B cell (primary cell): ENCODE data around the gene MEIS3. TPM values are rescaled to one million over a fixed set of nuclear protein-coding genes. Genes with fewer than 3 reads are reported as not detected.

ENCODE experiments used
- ATAC-seq: fragments of 200-7000 bp; cut with Tn5 transposase; one replicate; pipeline ENCODE4 v1.10.0; 2021; ENCODE audit warnings: low read depth, mild to moderate bottlenecking, moderate number of reproducible peaks, moderate library complexity
- CTCF ChIA-PET: fragments of 350-600 bp; sonication (Branson Sonifier 250); formaldehyde crosslinking; loops from one replicate; lab custom pipeline; 2021; ENCODE audit warnings: antibody characterized with exemption, inconsistent platforms; lab: Charles Lee
- POLR2A ChIA-PET: fragments of 350-600 bp; sonication (Branson Sonifier 250); formaldehyde crosslinking; loops from one replicate; lab custom pipeline; 2021; ENCODE audit warnings: antibody characterized with exemption; lab: Charles Lee
- DNase-seq: peaks from one replicate; pipeline ENCODE4 v3.0.0; 2013
- H2AFZ ChIP-seq: 2 replicates; pipeline ENCODE4 v1.6.1; 2012; ENCODE audit warnings: mild to moderate bottlenecking, low read depth, low read length; ENCODE audit not compliant: insufficient read depth, poor library complexity, severe bottlenecking
- H3K27ac ChIP-seq, 2 donors: 1 replicate in 1 of 2; 2 replicates in 1 of 2; pipeline ENCODE4 v1.5.1; 2012 to 2013; ENCODE audit warnings: low read length in 2 of 2, mild to moderate bottlenecking in 2 of 2, moderate library complexity in 1 of 2
- H3K27me3 ChIP-seq, 4 experiments: fragments of 200-600 bp in 1 of 4; sonication (generic) in 1 of 4; replicated peaks in 1 of 4; 1 replicate in 2 of 4; 2 replicates in 2 of 4; pipeline versions ENCODE4 v1.6.1 to v1.7.0; 2013 to 2016; ENCODE audit warnings: low read length in 3 of 4, mild to moderate bottlenecking in 2 of 4, mixed read lengths in 1 of 4, moderate library complexity in 1 of 4; ENCODE audit not compliant: insufficient read depth in 4 of 4, control insufficient read depth in 3 of 4; ENCODE audit errors: control extremely low read depth in 1 of 4
- H3K36me3 ChIP-seq, 2 experiments: replicated peaks in 1 of 2; 1 replicate in 1 of 2; 2 replicates in 1 of 2; pipeline versions ENCODE4 v1.6.1 to v1.7.1; 2013; ENCODE audit warnings: low read length in 1 of 2; ENCODE audit not compliant: insufficient read depth in 2 of 2, control insufficient read depth in 1 of 2; ENCODE audit errors: control extremely low read depth in 1 of 2, extremely low read depth in 1 of 2
- H3K4me1 ChIP-seq, 2 donors: fragments of 200-600 bp in 1 of 2; sonication (generic) in 1 of 2; 1 replicate in 1 of 2; 2 replicates in 1 of 2; pipeline versions ENCODE4 v1.5.1 to v1.6.1; 2013 to 2017; ENCODE audit warnings: low read length in 2 of 2; ENCODE audit not compliant: control insufficient read depth in 2 of 2, insufficient read depth in 2 of 2
- H3K4me2 ChIP-seq: replicated peaks from 2 replicates; pipeline ENCODE3; 2012; ENCODE audit warnings: mild to moderate bottlenecking, low read depth, low read length; ENCODE audit not compliant: poor library complexity, severe bottlenecking
- H3K4me3 ChIP-seq, 5 experiments: fragments of 200-600 bp in 1 of 5; sonication (generic) in 1 of 5; 1 replicate in 3 of 5; 2 replicates in 2 of 5; pipeline versions ENCODE4 v1.5.1 to v1.7.0; 2011 to 2016; ENCODE audit warnings: low read length in 4 of 5, mild to moderate bottlenecking in 4 of 5, low read depth in 2 of 5, control low read depth in 1 of 5, moderate library complexity in 1 of 5; ENCODE audit not compliant: insufficient read depth in 1 of 5; ENCODE audit errors: control extremely low read depth in 1 of 5, extremely low read depth in 1 of 5
- H3K79me2 ChIP-seq: fragments of 200-600 bp; sonication (generic); one replicate; pipeline ENCODE4 v1.6.0; 2016; ENCODE audit warnings: low read length; ENCODE audit not compliant: control insufficient read depth, insufficient read depth
- H3K9ac ChIP-seq: fragments of 200-600 bp; sonication (generic); 2 replicates; pipeline ENCODE4 v1.6.1; 2017; ENCODE audit warnings: mild to moderate bottlenecking, low read length, moderate library complexity
- H3K9me3 ChIP-seq, 3 donors: one replicate each; pipeline versions ENCODE4 v1.6.1 to v1.7.1; 2013; ENCODE audit warnings: low read length in 2 of 3; ENCODE audit not compliant: control insufficient read depth in 2 of 3, insufficient read depth in 1 of 3; ENCODE audit errors: control extremely low read depth in 1 of 3
- H4K20me1 ChIP-seq: 2 replicates; pipeline ENCODE4 v1.6.0; 2012; ENCODE audit warnings: mild to moderate bottlenecking, low read length; ENCODE audit not compliant: insufficient read depth, control insufficient read depth, poor library complexity, severe bottlenecking
- H3K27ac Mint-ChIP-seq: one replicate; pipeline ENCODE4 v1.8.0; 2021; ENCODE audit warnings: mixed read lengths
- H3K27me3 Mint-ChIP-seq: one replicate; pipeline ENCODE4 v1.8.0; 2021; ENCODE audit warnings: mixed read lengths
- H3K4me1 Mint-ChIP-seq: one replicate; pipeline ENCODE4 v1.8.0; 2021; ENCODE audit warnings: mixed read lengths
- H3K4me3 Mint-ChIP-seq: one replicate; pipeline ENCODE4 v1.8.0; 2021; ENCODE audit warnings: mixed read lengths
- H3K9me3 Mint-ChIP-seq: one replicate; pipeline ENCODE4 v1.8.0; 2022; ENCODE audit warnings: mixed read lengths; ENCODE audit not compliant: insufficient read depth
- CTCF ChIP-seq: fragments of 200-600 bp; IDR thresholded peaks from one replicate; pipeline ENCODE4 v1.8.0; 2022; ENCODE audit warnings: antibody characterized with exemption, mild to moderate bottlenecking
- EZH2 ChIP-seq: IDR thresholded peaks from 2 replicates; pipeline ENCODE4 v1.6.1; 2012; ENCODE audit warnings: borderline replicate concordance, low read depth, mild to moderate bottlenecking, moderate library complexity, low read length; ENCODE audit not compliant: insufficient read depth, poor library complexity, severe bottlenecking
- WGBS: methylation state at CpG from one replicate; pipeline ENCODE4 v1.1.5; 2013; ENCODE audit warnings: missing lambda C conversion rate; ENCODE audit not compliant: insufficient coverage; 5-methylcytosine and 5-hydroxymethylcytosine counted together
- intact Hi-C: fragments of 100-400 bp; cut with micrococcal nuclease; formaldehyde crosslinking; loops from one replicate; pipeline ENCODE4 v1.10.0; 2022
- polyA plus RNA-seq: library from polyadenylated mRNA; depleted of rRNA; stranded (reverse); fragments of >200 nt; gene quantifications from 2 replicates; pipeline ENCODE4 v1.2.3, GENCODE V29; 2012
- total RNA-seq, 2 donors: library from RNA; stranded (reverse); fragments of 120-200 nt in 1 of 2; gene quantifications; 1 replicate in 1 of 2; 2 replicates in 1 of 2; pipeline versions ENCODE4 v1.2.3 to v1.2.4, GENCODE V29; 2013 to 2022

The MEIS3 gene
- total and polyA plus RNA-seq, 2 donors (not counting 1 experiment from before 2014, with no cell fraction given): not detected

GRCh38 chr19:47419789-47420188 is 462 bp upstream of the MEIS3 start:
- Mint-ChIP-seq H3K27ac (no peak overlapping the region), H3K4me1 (peaks cover 28% of the 10 kb centered on the region), H3K4me3 (no peak overlapping the region), H3K9me3 (no peaks in the 10 kb centered on the region), H3K27me3 (peaks cover 76% of the 10 kb centered on the region)
- intact Hi-C loops: no loop called here
- H3K79me2 ChIP-seq: no peaks in the 10 kb centered on the region
- no peaks in the 10 kb centered on the region for H3K36me3 ChIP-seq
- DNase-seq: no peak
- 10% methylated on average over 8 of the region's 19 CpGs for WGBS
- ChIA-PET POLR2A (no interaction called here), CTCF (interaction anchor here (0.5 kb wide), 1 partner anchor 444 kb away, joined by 3 read pairs; no protein-coding TSS in a partner anchor)
- TF ChIP-seq CTCF: no peak
- TF ChIP-seq EZH2: no peak
- H3K27ac ChIP-seq: no peak overlapping the region
- no peak for ATAC-seq
- no peak overlapping the region for H3K9ac ChIP-seq
- peaks cover 0 to 83% (median 48%) of the 10 kb centered on the region in 4 experiments for H3K27me3 ChIP-seq
- no peak overlapping the region for H3K4me2 ChIP-seq
- H2AFZ ChIP-seq: no peak overlapping the region
- no peak overlapping the region for H3K4me3 ChIP-seq
- H4K20me1 ChIP-seq: no peaks in the 10 kb centered on the region
- peaks cover 0 to 19% (median 0%) of the 10 kb centered on the region in 3 donors for H3K9me3 ChIP-seq
- H3K4me1 ChIP-seq: peaks cover 10 to 55% of the 10 kb centered on the region in 2 donors

- DNase-seq: peak; percentile 35
- no peak overlapping the region for H3K27ac Mint-ChIP-seq
Measured at GRCh38 chr19:47418692-47419029, 666 bp downstream of the MEIS3 start.

More at GRCh38 chr19:47418692-47419029, 666 bp downstream of the MEIS3 start:
- intact Hi-C loops: no loop called here
- Histone ChIP-seq H3K79me2 (no peaks in the 10 kb centered on the region), H3K4me3 (no peak overlapping the region), H2AFZ (peak overlapping the region; percentile 22), H3K4me2 (peak overlapping the region; percentile 63), H3K4me1 (peaks cover 10 to 54% of the 10 kb centered on the region in 2 donors), H4K20me1 (no peaks in the 10 kb centered on the region), H3K27me3 (peaks cover 0 to 78% (median 45%) of the 10 kb centered on the region in 4 experiments), H3K9ac (no peak overlapping the region), H3K9me3 (peaks cover 0 to 19% (median 0%) of the 10 kb centered on the region in 3 donors), H3K36me3 (no peaks in the 10 kb centered on the region), H3K27ac (no peak overlapping the region)
- POLR2A ChIA-PET: no interaction called here
- Mint-ChIP-seq H3K9me3 (no peaks in the 10 kb centered on the region), H3K4me1 (peaks cover 28% of the 10 kb centered on the region), H3K27me3 (peaks cover 76% of the 10 kb centered on the region), H3K4me3 (peak overlapping the region; percentile 55)
- CTCF ChIA-PET: no interaction called here
- 2% methylated on average over 8 of the region's 9 CpGs for WGBS
- ATAC-seq: no peak
- no peak for TF ChIP-seq CTCF
- peak; percentile 45 for TF ChIP-seq EZH2
